GM19438 (cell line): ENCODE data around the gene DGKG.

Experiments used
- ATAC-seq: cut with Tn5 transposase; IDR thresholded peaks from one replicate; pipeline ENCODE4 v1.9.1; 2021; ENCODE audit warnings: low read depth; ENCODE audit not compliant: unreplicated experiment

The DGKG gene

GRCh38 chr3:186281176-186281575, 80.9 kb downstream of the DGKG start:
- no peak for ATAC-seq

GRCh38 chr3:186280737-186281136, 81.3 kb downstream of the DGKG start:
- no peak for ATAC-seq

GRCh38 chr3:186277268-186277909, 84.6 kb downstream of the DGKG start:
- no peak for ATAC-seq

- no peak for ATAC-seq
Measured at GRCh38 chr3:186275436-186275835, 86.6 kb downstream of the DGKG start.

GRCh38 chr3:186273586-186273985, 88.4 kb downstream of the DGKG start:
- no peak for ATAC-seq

GRCh38 chr3:186270701-186271100, 91.3 kb downstream of the DGKG start:
- ATAC-seq, result no peak

GRCh38 chr3:186268616-186269448, 93.2 kb downstream of the DGKG start:
- no peak for ATAC-seq

GRCh38 chr3:186267758-186268157, 94.3 kb downstream of the DGKG start:
- no peak for ATAC-seq

GRCh38 chr3:186264608-186265400, 97.2 kb downstream of the DGKG start:
- no peak for ATAC-seq

GRCh38 chr3:186261638-186262037, 100.4 kb downstream of the DGKG start:
- ATAC-seq, result no peak

- no peak for ATAC-seq
Measured at GRCh38 chr3:186260726-186261125, 101.3 kb downstream of the DGKG start.

- peak; percentile 59 for ATAC-seq
Measured at GRCh38 chr3:186259612-186260383, 102.2 kb downstream of the DGKG start.

- ATAC-seq, result no peak
Measured at GRCh38 chr3:186258968-186259367, 103.1 kb downstream of the DGKG start.

GRCh38 chr3:186257866-186258265, 104.2 kb downstream of the DGKG start:
- no peak for ATAC-seq

- no peak for ATAC-seq
Measured at GRCh38 chr3:186255703-186256331, 106.2 kb downstream of the DGKG start.

- peak; percentile 60 for ATAC-seq
Measured at GRCh38 chr3:186254676-186255650, 107.1 kb downstream of the DGKG start.

- ATAC-seq, result no peak
Measured at GRCh38 chr3:186251948-186252619, 110.0 kb downstream of the DGKG start.

- no peak for ATAC-seq
Measured at GRCh38 chr3:186248850-186249249, 113.2 kb downstream of the DGKG start.
